ENCODE measurements around the gene MTMR12. TPM values are rescaled to one million over a fixed set of nuclear protein-coding genes. Genes with fewer than 3 reads are reported as not detected.

MTMR12 gene
- total and polyA plus RNA-seq, 11 donors, result 3.4 to 28.7 (median 19.4) TPM

DNA sequence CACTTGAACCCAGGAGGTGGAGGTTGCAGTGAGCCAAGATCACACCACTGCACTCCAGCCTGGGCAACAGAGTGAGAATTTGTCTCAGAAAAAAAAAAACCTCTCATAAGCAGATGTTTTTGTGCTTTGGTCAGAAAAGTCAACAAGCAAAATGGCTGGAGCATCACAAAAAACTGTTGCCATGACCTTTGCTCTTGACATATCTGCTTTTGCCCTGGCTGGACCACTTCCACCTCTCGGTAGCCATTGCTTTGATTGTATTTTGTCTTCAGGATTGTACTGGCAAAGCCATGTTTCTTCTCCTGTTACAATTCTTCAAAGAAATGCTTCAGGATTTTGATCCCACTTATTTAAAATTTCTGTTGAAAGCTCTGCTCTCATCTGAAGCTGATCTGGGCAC lies 67.0 kb downstream of the MTMR12 start:
- H3K36me3 ChIP-seq, result peaks cover 0 to 100% (median 91%) of the 10 kb centered on the region in 9 donors
- ATAC-seq, result no peak
- peaks cover 0 to 8% (median 0%) of the 10 kb centered on the region in 12 donors for H3K9me3 ChIP-seq
- intact Hi-C loops (cut with DNase I), result loop anchor here in 1 of 10 donors (5.0 kb wide), 1 partner anchor 72 kb away; no protein-coding TSS in a partner anchor
- H3K27me3 ChIP-seq, result no peaks in the 10 kb centered on the region
- H3K4me3 ChIP-seq, result no peak overlapping the region
- no peak for TF ChIP-seq POLR2A (IDR thresholded peaks at IDR 0.05)
- TF ChIP-seq, protein P1, sequence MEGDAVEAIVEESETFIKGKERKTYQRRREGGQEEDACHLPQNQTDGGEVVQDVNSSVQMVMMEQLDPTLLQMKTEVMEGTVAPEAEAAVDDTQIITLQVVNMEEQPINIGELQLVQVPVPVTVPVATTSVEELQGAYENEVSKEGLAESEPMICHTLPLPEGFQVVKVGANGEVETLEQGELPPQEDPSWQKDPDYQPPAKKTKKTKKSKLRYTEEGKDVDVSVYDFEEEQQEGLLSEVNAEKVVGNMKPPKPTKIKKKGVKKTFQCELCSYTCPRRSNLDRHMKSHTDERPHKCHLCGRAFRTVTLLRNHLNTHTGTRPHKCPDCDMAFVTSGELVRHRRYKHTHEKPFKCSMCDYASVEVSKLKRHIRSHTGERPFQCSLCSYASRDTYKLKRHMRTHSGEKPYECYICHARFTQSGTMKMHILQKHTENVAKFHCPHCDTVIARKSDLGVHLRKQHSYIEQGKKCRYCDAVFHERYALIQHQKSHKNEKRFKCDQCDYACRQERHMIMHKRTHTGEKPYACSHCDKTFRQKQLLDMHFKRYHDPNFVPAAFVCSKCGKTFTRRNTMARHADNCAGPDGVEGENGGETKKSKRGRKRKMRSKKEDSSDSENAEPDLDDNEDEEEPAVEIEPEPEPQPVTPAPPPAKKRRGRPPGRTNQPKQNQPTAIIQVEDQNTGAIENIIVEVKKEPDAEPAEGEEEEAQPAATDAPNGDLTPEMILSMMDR (IDR thresholded peaks at IDR 0.05), result no peak
- DNase-seq, result no peak
- 95 to 97% (median 97%) methylated on average over 1 of the region's 1 CpG for WGBS, 4 donors
- no peaks in the 10 kb centered on the region for H3K4me1 ChIP-seq
- no peak overlapping the region for H3K27ac ChIP-seq

DNA sequence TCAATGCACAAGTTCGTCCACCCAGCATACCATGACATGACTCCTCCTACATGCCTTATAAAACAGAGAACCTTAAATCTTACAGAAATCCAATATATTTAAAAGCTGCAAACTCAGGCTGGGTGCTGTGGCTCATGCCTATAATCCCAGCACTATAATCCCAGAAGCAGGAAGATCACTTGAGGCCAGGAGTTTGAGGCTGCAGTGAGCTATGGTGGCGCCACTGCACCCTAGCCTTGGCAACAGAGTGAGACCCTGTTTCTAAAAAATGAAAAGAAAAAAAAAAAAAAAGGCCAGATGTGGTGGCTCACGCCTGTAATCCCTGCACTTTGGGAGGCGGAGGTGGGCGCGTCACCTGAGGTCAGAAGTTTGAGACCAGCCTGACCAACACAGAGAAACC lies 68.7 kb downstream of the MTMR12 start:
- ATAC-seq, result no peak
- H3K4me1 ChIP-seq, result no peaks in the 10 kb centered on the region
- TF ChIP-seq, protein P1 (IDR thresholded peaks at IDR 0.05), result no peak
- TF ChIP-seq POLR2A (IDR thresholded peaks at IDR 0.05), result no peak
- no peak overlapping the region for H3K4me3 ChIP-seq
- no peak for DNase-seq
- intact Hi-C loops (cut with DNase I), result no loop called here
- peaks cover 0 to 100% (median 94%) of the 10 kb centered on the region in 9 donors for H3K36me3 ChIP-seq
- H3K27me3 ChIP-seq, result no peaks in the 10 kb centered on the region
- peaks cover 0 to 8% (median 0%) of the 10 kb centered on the region in 12 donors for H3K9me3 ChIP-seq
- 96 to 99% (median 96%) methylated on average over 6 of the region's 6 CpGs for WGBS, 4 donors
- no peak overlapping the region for H3K27ac ChIP-seq

DNA sequence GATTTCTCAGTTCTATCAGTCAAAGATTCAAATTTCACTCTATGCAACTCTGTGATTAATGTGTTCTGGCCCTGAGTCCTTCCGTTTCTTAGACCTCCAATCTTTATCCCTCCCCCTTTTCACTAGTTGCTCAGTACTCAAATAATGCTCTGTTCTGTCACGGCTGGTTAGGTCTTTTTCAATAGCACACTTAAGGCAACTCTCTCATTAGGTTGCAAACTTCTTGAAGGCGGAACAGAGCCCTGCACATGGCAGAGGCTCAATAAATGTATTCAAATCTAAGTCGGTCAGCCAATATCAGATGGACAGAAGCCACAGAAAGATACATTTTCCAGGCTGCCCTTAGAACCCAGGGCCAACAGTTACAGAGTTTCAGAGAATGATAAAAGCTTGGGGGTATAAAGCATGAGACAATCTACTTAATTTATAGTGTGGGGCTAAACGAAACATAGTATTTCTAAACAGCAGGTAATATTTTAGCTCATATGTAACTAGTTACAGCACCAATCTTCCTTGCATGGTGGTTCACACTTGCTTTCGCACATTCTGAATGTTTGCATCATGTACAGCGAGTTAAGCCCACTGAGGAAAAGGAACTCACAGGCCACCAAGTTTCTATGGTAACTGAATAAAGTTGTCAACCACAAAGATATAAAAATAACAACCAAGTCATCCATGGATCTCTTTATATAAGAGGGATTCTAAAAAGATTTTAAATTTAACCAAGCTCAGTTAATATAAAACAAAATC lies 71.5 kb downstream of the MTMR12 start:
- no peaks in the 10 kb centered on the region for H3K27me3 ChIP-seq
- H3K4me3 ChIP-seq, result no peak overlapping the region
- 91 to 94% (median 92%) methylated on average over 7 of the region's 7 CpGs for WGBS, 4 donors
- peaks cover 0 to 100% (median 94%) of the 10 kb centered on the region in 9 donors for H3K36me3 ChIP-seq
- ATAC-seq (no peak), DNase-seq (no peak)
- intact Hi-C loops (cut with DNase I), result no loop called here
- H3K4me1 ChIP-seq, result no peaks in the 10 kb centered on the region
- peaks cover 0 to 7% (median 0%) of the 10 kb centered on the region in 12 donors for H3K9me3 ChIP-seq
- H3K27ac ChIP-seq, result no peak overlapping the region
- TF ChIP-seq POLR2A (IDR thresholded peaks at IDR 0.05), result no peak
- TF ChIP-seq, protein P1 (IDR thresholded peaks at IDR 0.05), result no peak

DNA sequence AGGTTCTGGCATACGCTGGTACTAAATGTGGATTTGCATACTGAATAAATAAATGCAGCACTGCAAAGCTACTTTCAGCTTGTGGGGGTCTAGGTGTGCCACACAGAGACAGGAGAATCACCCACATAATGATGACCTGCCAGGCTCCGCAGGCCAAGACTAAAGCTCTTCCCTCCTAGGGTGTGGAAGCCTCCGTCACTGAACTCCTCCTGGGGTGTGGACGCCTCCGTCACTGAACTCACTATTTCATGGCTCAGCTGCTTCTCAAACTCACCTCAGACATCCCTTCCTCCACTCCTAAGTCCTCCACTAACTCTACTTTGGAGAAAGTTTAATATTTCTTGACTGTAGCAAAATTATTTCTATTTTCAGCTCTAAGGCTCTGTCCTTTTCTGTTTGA lies 73.4 kb downstream of the MTMR12 start:
- no peak for DNase-seq
- WGBS, 4 donors, result 95 to 99% (median 98%) methylated on average over 5 of the region's 5 CpGs
- H3K36me3 ChIP-seq, result peaks cover 0 to 100% (median 94%) of the 10 kb centered on the region in 9 donors
- H3K4me3 ChIP-seq, result no peak overlapping the region
- no peak overlapping the region for H3K27ac ChIP-seq
- no peak for TF ChIP-seq POLR2A (IDR thresholded peaks at IDR 0.05)
- TF ChIP-seq, protein P1 (IDR thresholded peaks at IDR 0.05), result no peak
- H3K27me3 ChIP-seq, result no peaks in the 10 kb centered on the region
- H3K4me1 ChIP-seq, result peaks cover 0 to 5% (median under 1%) of the 10 kb centered on the region in 12 donors
- no peaks in the 10 kb centered on the region for H3K9me3 ChIP-seq
- intact Hi-C loops (cut with DNase I), result loop anchor here in 5 of 10 donors (5.0 to 10.0 kb wide), 4 partner anchors 78 to 365 kb away; partner anchors contain the start of gene SUB1 (in 1 of the 5)
- ATAC-seq, result no peak
